HG03159 (cell line): ENCODE measurements around the gene ATP1A4.
"Not testable (repeated sequence)": the region's sequence is repeated elsewhere in the genome, so short reads cannot be mapped to it uniquely, and the experiment has no call there.

ENCODE experiments used
- ATAC-seq: cut with Tn5 transposase; IDR thresholded peaks from one replicate; pipeline ENCODE4 v1.9.1; 2021; ENCODE audit warnings: mild to moderate bottlenecking, moderate library complexity; ENCODE audit not compliant: unreplicated experiment

The ATP1A4 gene

GRCh38 chr1:160122978-160123495 is 28.4 kb upstream of the ATP1A4 start:
- no peak for ATAC-seq

- no peak for ATAC-seq
Observed at GRCh38 chr1:160123726-160124125, 27.7 kb upstream of the ATP1A4 start.

DNA sequence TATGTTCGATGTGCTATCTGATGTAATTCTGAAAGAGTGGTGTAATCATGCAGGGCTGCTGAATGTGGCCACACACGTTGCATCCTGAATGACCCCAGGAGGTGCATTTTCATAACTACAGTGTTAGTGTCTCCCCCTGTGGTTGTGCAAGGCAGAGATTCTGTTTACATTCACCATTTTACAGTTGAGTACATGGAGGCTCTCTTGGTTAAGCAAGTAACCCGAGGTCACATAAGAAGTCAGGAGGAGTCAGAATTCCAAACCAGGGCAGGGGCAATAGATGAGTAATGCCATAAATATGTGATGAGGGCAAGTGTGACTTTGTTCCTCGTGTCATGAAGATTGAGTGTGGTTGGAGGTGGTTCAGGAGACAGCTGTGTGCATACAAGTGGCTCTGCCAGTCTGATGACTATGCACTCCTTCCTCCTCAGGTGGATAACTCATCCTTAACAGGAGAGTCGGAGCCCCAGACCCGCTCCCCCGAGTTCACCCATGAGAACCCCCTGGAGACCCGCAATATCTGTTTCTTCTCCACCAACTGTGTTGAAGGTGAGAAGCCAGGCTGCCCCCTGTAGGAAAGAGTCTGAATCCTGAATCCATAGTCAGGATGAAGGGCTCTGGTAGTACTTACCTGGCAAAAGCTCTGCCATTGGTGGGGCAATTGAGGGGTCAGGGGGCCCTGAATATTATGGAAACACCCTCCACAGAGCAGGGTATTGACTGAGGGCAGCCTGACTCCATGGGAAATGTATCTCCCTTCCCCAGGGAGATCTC is 26.5 kb upstream of the ATP1A4 start:
- no peak for ATAC-seq

DNA sequence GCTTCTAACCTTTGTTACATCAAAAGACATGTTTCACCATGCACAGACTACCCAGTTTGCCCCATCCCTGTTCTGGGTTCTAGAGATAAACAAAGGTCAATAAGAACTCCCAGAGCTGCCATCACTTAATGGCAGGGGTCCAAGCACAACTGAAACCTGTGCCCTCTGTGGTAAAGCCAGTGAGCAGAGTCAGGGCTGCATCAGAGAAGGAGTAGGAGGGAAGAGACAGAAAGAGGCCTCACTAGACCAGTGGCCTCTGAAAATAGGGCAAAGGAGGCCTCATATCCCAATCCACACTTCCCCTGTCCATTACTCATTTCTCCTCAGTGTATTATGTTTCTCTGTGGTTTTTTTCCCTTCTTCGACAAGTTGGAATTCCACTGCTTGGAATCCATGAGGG is 25.7 kb upstream of the ATP1A4 start:
- no peak for ATAC-seq

DNA sequence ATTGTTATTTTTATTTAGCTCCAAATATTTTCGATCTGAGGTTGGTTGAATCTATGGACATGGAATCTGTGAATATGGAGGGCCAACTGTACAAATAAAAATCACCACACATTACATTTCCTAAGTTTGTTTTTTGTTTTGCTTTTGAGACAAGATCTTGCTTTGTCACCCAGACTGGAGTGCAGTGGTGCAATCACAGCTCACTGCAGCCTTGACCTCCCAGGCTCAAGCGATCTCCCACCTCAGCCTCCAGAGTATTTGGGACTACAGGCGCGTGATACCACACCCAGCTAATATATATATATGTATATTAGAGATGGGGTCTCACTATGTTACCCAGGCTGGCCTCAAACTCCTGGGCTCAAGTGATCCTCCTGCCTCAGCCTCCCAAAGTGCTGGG is 25.1 kb upstream of the ATP1A4 start:
- not testable (repeated sequence) for ATAC-seq

DNA sequence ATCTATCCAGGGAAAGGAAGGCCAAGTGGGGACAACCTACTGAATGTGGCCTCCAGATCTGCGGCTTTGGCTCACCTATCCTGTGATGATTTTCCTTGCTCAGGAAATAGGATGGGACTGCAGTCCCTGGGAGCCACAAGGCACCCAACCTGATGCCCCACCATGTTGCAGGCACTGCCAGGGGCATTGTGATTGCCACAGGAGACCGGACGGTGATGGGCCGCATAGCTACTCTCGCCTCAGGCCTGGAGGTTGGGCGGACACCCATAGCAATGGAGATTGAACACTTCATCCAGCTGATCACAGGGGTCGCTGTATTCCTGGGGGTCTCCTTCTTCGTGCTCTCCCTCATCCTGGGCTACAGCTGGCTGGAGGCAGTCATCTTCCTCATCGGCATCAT is 24.0 kb upstream of the ATP1A4 start:
- no peak for ATAC-seq

GRCh38 chr1:160127865-160128523 is 23.4 kb upstream of the ATP1A4 start:
- ATAC-seq, result no peak

DNA sequence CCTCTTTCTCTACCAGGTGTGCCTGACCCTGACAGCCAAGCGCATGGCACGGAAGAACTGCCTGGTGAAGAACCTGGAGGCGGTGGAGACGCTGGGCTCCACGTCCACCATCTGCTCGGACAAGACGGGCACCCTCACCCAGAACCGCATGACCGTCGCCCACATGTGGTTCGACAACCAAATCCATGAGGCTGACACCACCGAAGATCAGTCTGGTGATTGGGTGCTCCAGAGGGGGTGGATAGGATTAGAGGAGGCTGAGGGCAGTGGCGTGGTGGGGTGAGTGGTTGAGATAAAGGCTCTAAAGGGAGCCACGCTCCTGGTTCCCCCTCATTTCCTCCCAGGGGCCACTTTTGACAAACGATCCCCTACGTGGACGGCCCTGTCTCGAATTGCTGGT is 22.8 kb upstream of the ATP1A4 start:
- ATAC-seq, result no peak

DNA sequence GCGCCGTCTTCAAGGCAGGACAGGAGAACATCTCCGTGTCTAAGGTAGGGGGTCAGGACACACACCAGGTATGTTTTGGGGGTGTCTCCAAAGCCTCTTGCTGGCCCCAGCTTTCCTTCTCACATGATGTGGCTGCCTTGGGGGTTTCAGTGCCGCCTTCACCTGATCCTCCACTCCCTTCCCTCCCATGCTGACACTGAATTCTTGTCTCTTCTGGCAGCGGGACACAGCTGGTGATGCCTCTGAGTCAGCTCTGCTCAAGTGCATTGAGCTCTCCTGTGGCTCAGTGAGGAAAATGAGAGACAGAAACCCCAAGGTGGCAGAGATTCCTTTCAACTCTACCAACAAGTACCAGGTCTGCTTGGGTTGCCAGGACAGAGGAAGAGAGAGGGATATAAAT is 22.4 kb upstream of the ATP1A4 start:
- no peak for ATAC-seq

DNA sequence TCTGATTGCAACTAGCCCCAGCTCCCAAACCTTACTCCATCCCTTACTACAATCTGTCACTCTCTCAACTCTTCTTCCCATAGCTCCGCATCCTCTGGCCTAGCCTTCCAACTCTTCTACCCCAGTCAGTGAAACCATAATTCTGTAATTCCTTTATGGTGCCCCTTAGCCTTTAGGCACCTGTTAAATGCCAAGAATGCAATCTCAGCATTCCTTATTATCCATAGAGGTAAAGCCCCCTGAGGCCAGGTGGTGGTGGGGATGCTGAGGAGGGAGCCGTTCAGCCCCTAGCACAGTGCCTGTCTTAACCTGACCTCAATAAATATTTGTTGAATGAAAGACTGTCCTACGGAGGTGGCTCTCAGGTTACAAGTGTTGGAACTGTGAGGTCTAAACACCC is 21.8 kb upstream of the ATP1A4 start:
- ATAC-seq, result no peak

DNA sequence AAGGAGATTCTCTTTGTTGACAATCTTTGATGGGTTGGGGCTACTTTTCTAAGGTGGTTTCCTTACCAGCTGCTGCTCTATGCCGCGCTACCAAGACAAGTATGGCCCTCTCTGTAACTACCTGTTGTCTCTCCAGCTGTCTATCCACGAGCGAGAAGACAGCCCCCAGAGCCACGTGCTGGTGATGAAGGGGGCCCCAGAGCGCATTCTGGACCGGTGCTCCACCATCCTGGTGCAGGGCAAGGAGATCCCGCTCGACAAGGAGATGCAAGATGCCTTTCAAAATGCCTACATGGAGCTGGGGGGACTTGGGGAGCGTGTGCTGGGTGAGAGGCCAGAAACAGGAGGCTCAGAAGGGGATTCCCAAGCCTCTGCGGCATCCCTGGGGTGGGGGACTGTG is 21.4 kb upstream of the ATP1A4 start:
- ATAC-seq, result no peak

- no peak for ATAC-seq
Observed at GRCh38 chr1:160130486-160130885, 20.9 kb upstream of the ATP1A4 start.

GRCh38 chr1:160130939-160131338 is 20.5 kb upstream of the ATP1A4 start:
- no peak for ATAC-seq

- no peak for ATAC-seq
Observed at GRCh38 chr1:160131803-160132565, 19.4 kb upstream of the ATP1A4 start.

DNA sequence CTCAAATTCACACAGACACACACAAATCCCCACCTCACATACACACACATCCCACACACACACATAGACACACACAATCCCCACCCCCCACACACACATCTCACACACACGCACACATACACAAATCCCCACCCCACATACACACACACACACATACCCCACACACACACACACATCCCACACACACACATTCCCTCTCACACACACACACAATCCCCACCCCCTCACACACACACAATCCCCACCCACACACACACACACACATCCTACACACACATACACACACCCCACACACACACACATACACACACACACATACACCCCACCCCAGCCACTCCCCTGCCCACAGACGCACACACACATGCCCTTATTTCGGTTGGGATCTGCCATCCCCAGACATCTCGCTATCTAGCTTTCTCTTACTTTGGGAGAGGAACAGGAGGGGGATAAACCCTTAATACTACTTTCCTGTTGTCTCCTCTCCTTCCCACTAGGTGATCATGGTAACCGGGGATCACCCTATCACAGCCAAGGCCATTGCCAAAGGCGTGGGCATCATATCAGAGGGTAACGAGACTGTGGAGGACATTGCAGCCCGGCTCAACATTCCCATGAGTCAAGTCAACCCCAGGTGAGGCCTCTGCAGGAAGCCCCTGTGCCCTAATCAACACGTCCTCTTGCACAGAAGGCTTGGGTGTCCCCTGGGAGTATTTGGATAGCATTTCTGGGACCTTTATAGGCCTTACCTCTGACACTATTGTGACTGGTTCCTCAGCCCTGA is 17.2 kb upstream of the ATP1A4 start:
- ATAC-seq, result no peak

GRCh38 chr1:160134791-160135572 is 16.4 kb upstream of the ATP1A4 start:
- ATAC-seq, result no peak

DNA sequence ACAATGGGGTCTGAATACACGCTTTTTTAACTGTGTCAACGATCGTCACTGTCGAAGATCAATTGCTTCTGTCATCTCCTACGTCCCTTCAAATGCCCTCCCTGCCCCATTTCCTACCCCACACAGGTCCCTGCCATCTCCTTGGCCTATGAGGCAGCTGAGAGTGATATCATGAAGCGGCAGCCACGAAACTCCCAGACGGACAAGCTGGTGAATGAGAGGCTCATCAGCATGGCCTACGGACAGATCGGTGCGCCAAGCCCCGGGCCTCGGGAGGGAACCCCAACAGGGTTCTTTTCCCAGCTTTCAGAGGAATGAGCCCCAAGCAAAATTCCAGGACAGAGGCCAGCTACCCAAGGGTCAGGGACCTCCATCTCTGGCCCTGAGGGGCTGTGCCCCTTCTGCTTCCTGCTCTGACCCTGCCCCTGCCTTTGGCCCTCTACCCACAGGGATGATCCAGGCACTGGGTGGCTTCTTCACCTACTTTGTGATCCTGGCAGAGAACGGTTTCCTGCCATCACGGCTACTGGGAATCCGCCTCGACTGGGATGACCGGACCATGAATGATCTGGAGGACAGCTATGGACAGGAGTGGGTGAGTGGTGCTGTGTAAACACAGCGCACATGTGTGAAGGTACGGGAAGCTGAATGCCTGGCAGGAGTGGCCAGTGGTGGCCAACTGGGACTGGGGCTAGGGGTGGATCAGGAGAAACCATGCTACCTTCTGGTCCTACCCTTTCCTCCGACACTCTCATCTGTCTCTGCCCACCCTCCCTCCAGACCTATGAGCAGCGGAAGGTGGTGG is 15.1 kb upstream of the ATP1A4 start:
- no peak for ATAC-seq

- ATAC-seq, result no peak
Observed at GRCh38 chr1:160136926-160137200, 14.5 kb upstream of the ATP1A4 start.

DNA sequence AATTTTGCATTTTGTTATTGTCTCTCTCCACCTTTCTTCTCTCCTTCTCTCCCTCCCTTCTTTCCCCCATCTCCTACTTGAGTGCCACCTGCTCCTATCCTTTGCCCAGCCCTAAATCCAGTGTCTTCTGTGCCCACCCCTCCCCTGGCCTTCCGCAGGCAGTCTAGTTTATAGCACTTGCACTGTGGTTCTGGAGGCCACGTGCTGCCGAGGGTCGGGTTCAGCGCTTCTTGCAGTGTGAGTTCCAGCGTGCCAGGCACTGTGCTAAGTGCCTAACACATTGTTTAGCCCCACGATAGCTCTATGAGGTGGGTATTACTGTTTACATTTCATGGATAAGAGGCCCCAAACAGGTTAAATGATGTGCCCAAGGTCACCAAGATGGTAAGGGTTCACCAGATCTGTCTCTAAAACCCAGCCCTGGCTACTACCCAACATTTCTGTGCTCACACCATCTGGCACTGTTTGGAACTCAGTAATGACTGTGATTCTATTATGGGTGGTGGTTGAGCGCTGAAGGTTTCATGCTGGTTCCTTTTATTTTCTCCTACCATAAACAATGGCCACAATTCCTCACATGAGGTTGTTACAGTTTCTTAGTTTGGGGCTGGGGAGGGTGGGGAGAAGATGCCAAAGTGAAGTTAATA is 14.1 kb upstream of the ATP1A4 start:
- ATAC-seq, result no peak
